HL-60/S4 treated with phorbol 12-myristate 13-acetate at 8.2 ng/mL for 4 days and 3 days (cell line): Measurements from ENCODE around the gene FOXL1.

Source experiments
- in situ Hi-C: fragments of 300-500 bp; cut with MboI; formaldehyde crosslinking; loops from 2 replicates; pipeline ENCODE4 v1.15.0; 2022; ENCODE audit warnings: low sequenced_read_pairs

FOXL1 gene

DNA sequence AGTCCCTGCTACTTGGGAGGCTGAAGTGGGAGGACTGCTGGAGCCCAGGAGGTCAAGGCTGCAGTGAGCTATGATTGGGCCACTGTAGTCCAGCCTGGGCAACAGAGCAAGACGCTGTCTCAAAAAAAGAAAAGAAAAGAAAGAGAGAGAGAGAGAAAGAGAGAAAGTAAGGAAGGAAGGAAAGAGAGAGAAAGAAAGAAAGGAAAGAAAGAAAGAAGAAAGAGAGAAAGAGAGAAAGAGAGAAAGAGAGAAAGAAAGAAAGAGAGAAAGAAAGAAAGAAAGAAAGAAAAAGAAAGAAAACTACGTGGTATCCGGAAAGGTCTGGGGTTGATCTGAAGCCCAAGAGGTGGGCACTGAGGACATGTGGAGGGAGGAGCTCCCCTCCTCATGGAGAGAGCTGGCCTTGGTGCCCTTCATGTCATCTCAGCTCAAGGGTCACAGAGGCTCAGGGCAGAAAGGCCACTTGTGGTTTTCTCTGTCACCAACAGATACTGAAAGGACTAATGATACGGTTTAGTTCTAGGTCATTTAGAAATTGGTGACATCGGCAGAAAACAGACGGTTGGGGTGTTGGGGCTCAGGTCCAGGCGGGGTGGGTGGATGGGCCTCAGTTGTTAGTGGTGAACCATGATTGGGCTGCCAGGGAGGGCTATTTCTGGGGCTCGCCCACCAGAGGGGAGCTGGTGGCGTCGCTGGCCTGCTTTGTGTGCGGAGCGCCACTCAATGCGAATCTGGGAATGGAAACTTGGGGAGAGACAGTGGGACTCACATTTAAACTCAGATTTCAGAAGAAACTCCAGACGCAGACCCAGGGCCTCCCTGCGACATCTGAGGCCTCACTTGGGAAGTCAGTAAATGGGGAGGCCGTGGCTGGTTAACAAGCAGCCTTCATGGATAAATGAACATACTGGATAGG, 44.6 kb downstream of the FOXL1 start:
- in situ Hi-C loops, result no loop called here

DNA sequence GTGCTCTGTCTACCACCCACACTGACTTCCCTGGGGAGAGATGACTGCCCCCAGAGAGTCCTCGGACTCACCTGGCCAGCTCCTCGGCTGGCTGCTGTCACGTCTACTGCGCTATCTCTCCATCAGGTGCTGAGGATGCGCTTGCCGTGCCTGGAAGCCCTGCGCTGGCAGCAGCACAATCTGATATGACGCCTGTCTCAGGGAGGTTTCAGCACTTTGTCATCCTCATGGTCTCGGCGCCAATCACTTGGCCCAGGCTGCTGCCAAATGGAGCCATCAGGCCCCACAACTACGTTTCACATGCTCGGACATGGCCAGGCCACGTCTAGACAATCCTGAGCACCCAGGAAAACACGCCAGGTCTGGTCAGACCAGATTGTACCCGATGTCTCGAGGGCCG, 46.7 kb downstream of the FOXL1 start:
- in situ Hi-C loops, result no loop called here

DNA sequence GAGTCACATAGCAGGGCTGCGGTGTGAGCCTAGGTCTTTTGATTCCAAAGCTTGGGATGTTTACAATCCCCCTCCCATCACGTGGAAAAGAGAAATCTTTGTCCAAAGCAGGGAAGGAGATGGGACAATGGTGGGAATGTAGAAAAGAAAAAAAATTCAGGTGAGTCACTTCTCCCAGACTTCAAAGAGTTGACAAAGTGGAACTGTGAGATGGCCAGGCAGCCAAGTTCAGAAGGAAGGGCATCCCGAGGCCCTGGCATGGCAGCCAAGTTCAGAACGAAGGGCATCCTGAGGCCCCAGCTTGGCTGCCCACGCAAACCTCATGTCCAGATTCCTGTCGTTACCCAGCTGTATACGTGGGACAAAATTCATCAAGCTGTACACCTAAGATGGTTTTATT, 47.5 kb downstream of the FOXL1 start:
- in situ Hi-C loops, result no loop called here

DNA sequence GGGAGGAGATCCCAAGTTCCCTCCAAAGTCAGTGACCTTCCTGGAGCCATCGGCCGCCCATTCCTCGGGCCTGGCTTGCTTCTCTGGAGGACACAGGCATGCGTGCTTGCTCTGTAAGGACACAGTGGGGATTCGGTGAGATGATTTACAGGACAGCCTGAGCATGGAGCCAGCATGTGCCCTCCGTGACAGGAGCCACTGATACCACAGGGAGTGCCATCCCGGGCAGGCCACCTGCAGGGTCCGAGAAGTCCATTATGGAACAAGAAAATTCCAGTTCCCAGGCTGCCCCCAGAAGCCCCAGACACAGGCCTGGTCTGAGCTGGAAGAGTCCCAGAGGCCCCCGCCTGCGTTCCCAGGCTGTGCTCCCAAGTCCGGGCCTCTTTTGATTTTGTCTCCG, 47.9 kb downstream of the FOXL1 start:
- in situ Hi-C loops, result no loop called here

DNA sequence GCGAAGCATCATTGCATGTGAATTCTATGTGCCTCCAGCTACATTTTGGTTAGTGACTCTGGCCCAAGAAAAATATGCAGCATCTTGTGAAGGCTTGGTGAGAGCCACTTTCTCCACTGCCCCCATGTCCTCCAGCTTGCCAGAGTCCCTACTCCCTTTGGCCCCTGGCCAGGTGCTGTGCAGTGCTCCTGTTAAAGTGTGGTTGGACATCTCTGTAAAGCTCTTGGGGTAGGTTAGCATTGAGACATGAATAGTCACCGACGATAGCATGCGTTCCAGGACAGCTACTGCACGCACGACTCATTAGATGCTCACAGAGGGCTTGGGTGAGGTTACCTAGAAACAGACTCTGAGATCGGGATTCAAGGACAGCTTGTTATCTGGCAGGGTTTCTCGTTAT, 48.6 kb downstream of the FOXL1 start:
- in situ Hi-C loops, result no loop called here

DNA sequence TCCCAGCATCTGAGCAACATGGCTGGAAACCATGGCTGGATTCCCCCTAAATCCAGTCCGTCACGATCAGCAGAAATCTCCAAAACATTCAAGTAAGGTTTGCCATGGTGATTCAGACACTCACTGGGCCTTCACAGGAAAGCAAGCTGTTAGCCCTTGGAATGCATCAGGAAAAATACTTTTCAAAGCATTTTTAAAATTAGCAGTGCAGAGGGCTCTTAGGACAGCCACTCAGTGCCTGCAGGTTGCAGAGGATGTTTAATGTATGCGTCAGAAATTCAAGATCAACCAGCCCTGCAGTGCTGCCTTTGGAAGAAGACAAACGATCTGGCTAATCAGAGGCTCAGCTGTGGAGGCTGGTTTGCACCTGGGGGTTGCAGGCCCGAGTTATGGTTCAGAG, 50.3 kb downstream of the FOXL1 start:
- in situ Hi-C loops, result no loop called here

DNA sequence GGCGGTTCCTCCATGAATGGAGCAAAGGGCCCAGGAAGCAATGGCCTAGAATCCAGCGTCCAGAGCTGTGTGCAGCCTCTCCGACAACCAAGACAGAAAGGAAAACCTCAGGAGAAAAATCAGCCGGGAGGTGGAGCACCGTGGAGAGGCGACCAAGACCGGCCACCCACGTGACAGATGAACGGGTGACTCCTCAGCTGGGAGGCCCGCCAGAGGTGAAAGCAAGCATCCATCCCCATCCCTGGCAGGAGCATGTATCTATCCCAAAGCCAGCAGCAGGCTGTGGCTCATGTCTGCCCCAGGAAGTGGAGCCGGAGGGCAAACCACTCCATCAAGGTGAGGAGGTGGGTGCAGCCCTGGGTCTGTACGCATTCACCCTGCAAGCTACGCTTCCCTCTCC, 52.1 kb downstream of the FOXL1 start:
- in situ Hi-C loops, result no loop called here

DNA sequence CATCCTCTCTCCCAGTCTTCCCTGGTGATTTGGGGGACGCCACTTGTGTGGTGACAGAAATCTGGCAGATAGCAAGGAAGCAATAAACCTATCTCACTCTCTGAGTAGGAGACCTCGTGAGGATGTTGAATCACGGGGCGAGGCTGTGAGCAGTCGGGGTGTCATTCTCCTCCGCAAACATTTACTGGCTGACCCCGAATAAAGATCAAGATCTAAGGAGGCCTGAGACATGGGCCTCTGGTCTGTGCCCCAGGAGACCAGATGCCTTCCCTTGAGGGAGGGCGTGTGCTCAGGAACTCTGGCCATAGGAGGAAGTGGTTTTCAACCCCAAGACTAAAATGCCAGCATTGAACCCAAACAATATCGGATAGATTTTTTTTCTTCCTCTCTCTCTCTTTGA, 53.1 kb downstream of the FOXL1 start:
- in situ Hi-C loops, result no loop called here
